NCI-H526 treated with DMSO at 0.1 percent for 48 hours (cell line): Measurements from ENCODE around the gene VGF.
"Not testable (repeated sequence)": the region's sequence is repeated elsewhere in the genome, so short reads cannot be mapped to it uniquely, and the experiment has no call there.

Experiments
- DNase-seq: peaks from one replicate; lab custom pipeline; 2025; lab: John Stamatoyannopoulos, UW

Gene VGF

GRCh38 chr7:101116898-101117297, 48.5 kb downstream of the VGF start:
- no peak for DNase-seq

GRCh38 chr7:101115215-101115614, 50.2 kb downstream of the VGF start:
- DNase-seq = no peak

- DNase-seq = no peak
Observed at GRCh38 chr7:101114492-101114891, 50.9 kb downstream of the VGF start.

- DNase-seq = no peak
Observed at GRCh38 chr7:101113836-101114235, 51.5 kb downstream of the VGF start.

- not testable (repeated sequence) for DNase-seq
Observed at GRCh38 chr7:101113140-101113539, 52.2 kb downstream of the VGF start.
